Naive thymus-derived CD4-positive, alpha-beta T cell (primary cell): ENCODE data around the gene SULF2. TPM values are rescaled to one million over a fixed set of nuclear protein-coding genes. Genes with fewer than 3 reads are reported as not detected.

ENCODE experiments used
- ATAC-seq: fragments of 150-1000 bp; cut with Tn5 transposase; 2 replicates; pipeline ENCODE4 v1.10.0; 2021; ENCODE audit warnings: mild to moderate bottlenecking, moderate library complexity
- CTCF ChIA-PET: fragments of 350-600 bp; sonication (Branson Sonifier 250); formaldehyde crosslinking; loops from one replicate; lab custom pipeline; 2021; ENCODE audit warnings: antibody characterized with exemption; lab: Charles Lee
- POLR2A ChIA-PET: fragments of 350-600 bp; sonication (Branson Sonifier 250); formaldehyde crosslinking; loops from one replicate; lab custom pipeline; 2021; ENCODE audit warnings: antibody characterized with exemption, inconsistent platforms; lab: Charles Lee
- DNase-seq, 9 donors: peaks; one replicate each; pipeline versions ENCODE4 v3.0.0 to v3.0.0-alpha.2; 2020 to 2022; ENCODE audit warnings: mixed read lengths in 1 of 9
- H3K27ac ChIP-seq: one replicate; pipeline ENCODE4 v1.7.0; 2013; ENCODE audit warnings: mild to moderate bottlenecking, low read depth, low read length, moderate library complexity
- H3K27me3 ChIP-seq, 2 donors: one replicate each; pipeline ENCODE4 v1.7.0; 2013; ENCODE audit warnings: low read length in 2 of 2, mild to moderate bottlenecking in 2 of 2, moderate library complexity in 2 of 2; ENCODE audit not compliant: control insufficient read depth in 2 of 2, insufficient read depth in 2 of 2
- H3K36me3 ChIP-seq, 3 experiments: 1 replicate in 2 of 3; 2 replicates in 1 of 3; pipeline ENCODE4 v1.7.0; 2013; ENCODE audit warnings: low read length in 3 of 3, mild to moderate bottlenecking in 3 of 3, moderate library complexity in 1 of 3; ENCODE audit not compliant: insufficient read depth in 3 of 3, control insufficient read depth in 2 of 3
- H3K4me1 ChIP-seq, 2 donors: one replicate each; pipeline ENCODE4 v1.7.0; 2013; ENCODE audit warnings: low read length in 2 of 2, mild to moderate bottlenecking in 2 of 2, moderate library complexity in 1 of 2; ENCODE audit not compliant: control insufficient read depth in 2 of 2, insufficient read depth in 2 of 2
- H3K4me3 ChIP-seq: 2 replicates; pipeline ENCODE4 v1.7.0; 2013; ENCODE audit warnings: mild to moderate bottlenecking, low read length
- H3K9me3 ChIP-seq, 3 experiments: 1 replicate in 2 of 3; 2 replicates in 1 of 3; pipeline ENCODE4 v1.7.0; 2013; ENCODE audit warnings: low read length in 3 of 3; ENCODE audit not compliant: control insufficient read depth in 2 of 3
- H3K27ac Mint-ChIP-seq, 9 donors: one replicate each; pipeline ENCODE4 v1.8.0; 2020 to 2022; ENCODE audit warnings: mixed read lengths in 9 of 9, mild to moderate bottlenecking in 8 of 9, moderate library complexity in 5 of 9, inconsistent platforms in 2 of 9
- H3K27me3 Mint-ChIP-seq, 5 donors: one replicate each; pipeline ENCODE4 v1.8.0; 2021 to 2022; ENCODE audit warnings: mixed read lengths in 5 of 5, mild to moderate bottlenecking in 1 of 5
- H3K36me3 Mint-ChIP-seq, 5 donors: one replicate each; pipeline ENCODE4 v1.8.0; 2020 to 2022; ENCODE audit warnings: mixed read lengths in 5 of 5, mild to moderate bottlenecking in 3 of 5, inconsistent platforms in 1 of 5
- H3K4me1 Mint-ChIP-seq, 7 donors: one replicate each; pipeline ENCODE4 v1.8.0; 2020 to 2022; ENCODE audit warnings: mixed read lengths in 7 of 7, mild to moderate bottlenecking in 3 of 7, inconsistent platforms in 1 of 7
- H3K4me3 Mint-ChIP-seq, 10 donors: one replicate each; pipeline ENCODE4 v1.8.0; 2020 to 2022; ENCODE audit warnings: mild to moderate bottlenecking in 10 of 10, mixed read lengths in 10 of 10, moderate library complexity in 6 of 10, inconsistent platforms in 2 of 10
- H3K9me3 Mint-ChIP-seq, 11 donors: one replicate each; pipeline ENCODE4 v1.8.0; 2020 to 2022; ENCODE audit warnings: mixed read lengths in 11 of 11, mild to moderate bottlenecking in 4 of 11, inconsistent platforms in 1 of 11, moderate library complexity in 1 of 11
- intact Hi-C, 2 donors: fragments of 100-400 bp; cut with micrococcal nuclease; formaldehyde crosslinking; loops; one replicate each; pipeline ENCODE4 v1.15.1; 2023
- polyA plus RNA-seq, 2 donors: library from polyadenylated mRNA; unstranded; fragments of 300-500 nt; fragmentation: Illumina TruSeq; gene quantifications; one replicate each; pipeline ENCODE4 v1.2.3, GENCODE V29; 2021
- total RNA-seq, 6 experiments: library from RNA in 5 of 6; stranded (reverse) in 5 of 6; gene quantifications; 1 replicate in 5 of 6; 2 replicates in 1 of 6; pipeline ENCODE4 v1.2.3 and lab custom pipeline; 2021 to 2026

The SULF2 gene
- total and polyA plus RNA-seq, 7 experiments from 2014 or later, result 0.43 to 133 (median 1.5) TPM

GRCh38 chr20:47815866-47816265 lies 30.6 kb upstream of the SULF2 start:
- Histone ChIP-seq H3K27me3 (peaks cover 0 to 2% of the 10 kb centered on the region in 2 donors), H3K27ac (no peak overlapping the region), H3K9me3 (no peaks in the 10 kb centered on the region), H3K36me3 (no peaks in the 10 kb centered on the region), H3K4me1 (no peaks in the 10 kb centered on the region), H3K4me3 (no peak overlapping the region)
- ATAC-seq (no peak), DNase-seq (no peak)
- ChIA-PET POLR2A (no interaction called here), CTCF (no interaction called here)
- Mint-ChIP-seq H3K27me3 (peaks cover 37 to 47% (median 42%) of the 10 kb centered on the region in 5 donors), H3K4me3 (no peak overlapping the region), H3K36me3 (peaks cover 0 to 3% (median 0%) of the 10 kb centered on the region in 5 donors), H3K27ac (no peak overlapping the region), H3K9me3 (peaks cover 0 to 12% (median 5%) of the 10 kb centered on the region in 11 donors), H3K4me1 (no peaks in the 10 kb centered on the region)
- intact Hi-C loops, result no loop called here

- ChIA-PET POLR2A (no interaction called here), CTCF (no interaction called here)
- Mint-ChIP-seq H3K4me1 (no peaks in the 10 kb centered on the region), H3K36me3 (peaks cover 0 to 3% (median 0%) of the 10 kb centered on the region in 5 donors), H3K27ac (no peak overlapping the region), H3K9me3 (peaks cover 0 to 12% (median 5%) of the 10 kb centered on the region in 11 donors), H3K27me3 (peaks cover 32 to 46% (median 38%) of the 10 kb centered on the region in 5 donors), H3K4me3 (no peak overlapping the region)
- Histone ChIP-seq H3K27me3 (peaks cover 0 to 2% of the 10 kb centered on the region in 2 donors), H3K27ac (no peak overlapping the region), H3K4me3 (no peak overlapping the region), H3K36me3 (no peaks in the 10 kb centered on the region), H3K4me1 (no peaks in the 10 kb centered on the region), H3K9me3 (no peaks in the 10 kb centered on the region)
- intact Hi-C loops, result no loop called here
- ATAC-seq (no peak), DNase-seq (no peak)
Observed at GRCh38 chr20:47815416-47815806, 30.1 kb upstream of the SULF2 start.

GRCh38 chr20:47814632-47815415 lies 29.5 kb upstream of the SULF2 start:
- Mint-ChIP-seq H3K27ac (no peak overlapping the region), H3K9me3 (peaks cover 0 to 12% (median 5%) of the 10 kb centered on the region in 11 donors), H3K4me3 (no peak overlapping the region), H3K36me3 (peaks cover 0 to 3% (median 0%) of the 10 kb centered on the region in 5 donors), H3K27me3 (peaks cover 32 to 51% (median 37%) of the 10 kb centered on the region in 5 donors), H3K4me1 (no peaks in the 10 kb centered on the region)
- intact Hi-C loops, result no loop called here
- Histone ChIP-seq H3K9me3 (no peaks in the 10 kb centered on the region), H3K36me3 (no peaks in the 10 kb centered on the region), H3K27me3 (peaks cover 0 to 2% of the 10 kb centered on the region in 2 donors), H3K27ac (no peak overlapping the region), H3K4me1 (no peaks in the 10 kb centered on the region), H3K4me3 (no peak overlapping the region)
- no peak for DNase-seq
- CTCF ChIA-PET, result no interaction called here
- ATAC-seq, result no peak
- POLR2A ChIA-PET, result no interaction called here

- Histone ChIP-seq H3K4me1 (no peaks in the 10 kb centered on the region), H3K27ac (no peak overlapping the region), H3K27me3 (peaks cover 0 to 2% of the 10 kb centered on the region in 2 donors), H3K9me3 (no peaks in the 10 kb centered on the region), H3K4me3 (no peak overlapping the region), H3K36me3 (no peaks in the 10 kb centered on the region)
- H3K27ac Mint-ChIP-seq, result no peak overlapping the region
- no peaks in the 10 kb centered on the region for H3K4me1 Mint-ChIP-seq
- ChIA-PET CTCF (no interaction called here), POLR2A (no interaction called here)
- H3K9me3 Mint-ChIP-seq, result peaks cover 0 to 12% (median 5%) of the 10 kb centered on the region in 11 donors
- no peak for DNase-seq
- H3K36me3 Mint-ChIP-seq, result peaks cover 0 to 3% (median 0%) of the 10 kb centered on the region in 5 donors
- no peak for ATAC-seq
- intact Hi-C loops, result no loop called here
- H3K27me3 Mint-ChIP-seq, result peaks cover 30 to 53% (median 33%) of the 10 kb centered on the region in 5 donors
- no peak overlapping the region for H3K4me3 Mint-ChIP-seq
Observed at GRCh38 chr20:47810721-47811347, 25.6 kb upstream of the SULF2 start.

GRCh38 chr20:47810116-47810677 lies 24.9 kb upstream of the SULF2 start:
- Histone ChIP-seq H3K9me3 (no peaks in the 10 kb centered on the region), H3K27me3 (peaks cover 0 to 2% of the 10 kb centered on the region in 2 donors), H3K36me3 (no peaks in the 10 kb centered on the region), H3K27ac (no peak overlapping the region), H3K4me3 (no peak overlapping the region), H3K4me1 (no peaks in the 10 kb centered on the region)
- CTCF ChIA-PET, result no interaction called here
- Mint-ChIP-seq H3K9me3 (peaks cover 0 to 12% (median 6%) of the 10 kb centered on the region in 11 donors), H3K4me1 (no peaks in the 10 kb centered on the region), H3K4me3 (no peak overlapping the region), H3K27ac (no peak overlapping the region), H3K27me3 (peaks cover 28 to 56% (median 33%) of the 10 kb centered on the region in 5 donors), H3K36me3 (peaks cover 0 to 3% (median 0%) of the 10 kb centered on the region in 5 donors)
- intact Hi-C loops, result no loop called here
- DNase-seq, result no peak
- POLR2A ChIA-PET, result no interaction called here
- no peak for ATAC-seq

- ChIA-PET CTCF (no interaction called here), POLR2A (no interaction called here)
- H3K27me3 Mint-ChIP-seq, result peaks cover 21 to 53% (median 33%) of the 10 kb centered on the region in 5 donors
- peaks cover 0 to 8% (median 5%) of the 10 kb centered on the region in 11 donors for H3K9me3 Mint-ChIP-seq
- no peaks in the 10 kb centered on the region for H3K4me1 Mint-ChIP-seq
- Histone ChIP-seq H3K36me3 (no peaks in the 10 kb centered on the region), H3K4me3 (no peak overlapping the region), H3K9me3 (no peaks in the 10 kb centered on the region), H3K4me1 (no peaks in the 10 kb centered on the region), H3K27ac (no peak overlapping the region), H3K27me3 (peaks cover 0 to 2% of the 10 kb centered on the region in 2 donors)
- no peak overlapping the region for H3K4me3 Mint-ChIP-seq
- no peak overlapping the region for H3K27ac Mint-ChIP-seq
- ATAC-seq (no peak), DNase-seq (no peak)
- intact Hi-C loops, result no loop called here
- H3K36me3 Mint-ChIP-seq, result peaks cover 0 to 3% (median 0%) of the 10 kb centered on the region in 5 donors
Observed at GRCh38 chr20:47809161-47809960, 24.1 kb upstream of the SULF2 start.
